ENCODE measurements around the gene OR1D5. TPM values are rescaled to one million over a fixed set of nuclear protein-coding genes. Genes with fewer than 3 reads are reported as not detected.

The OR1D5 gene
- total RNA-seq, 1 donor from 2014 or later: not detected

Other genes with a start within 250 kb of the OR1D5 start
- not detected in 2 replicates for gene OR1D2, start 40.8 kb upstream of the OR1D5 start, total RNA-seq
- gene OR1G1, start 63.9 kb upstream of the OR1D5 start, total RNA-seq: not detected in 2 replicates
- not detected in 2 replicates for gene OR1A2, start 133.9 kb upstream of the OR1D5 start, total RNA-seq
- not detected in 2 replicates for gene OR1A1, start 144.1 kb upstream of the OR1D5 start, total RNA-seq
- gene OR3A1, start 234.8 kb upstream of the OR1D5 start, total RNA-seq: 0.25 TPM in 1 of 2 replicates, not detected in the other

Data from T-helper 1 cell treated with Interleukin-12 subunit alpha and Interleukin-12 subunit beta and Interleukin-4 antibody, amounts not matched to agents 30 ng/mL and 1 ng/mL, for 36 hours (primary cell).